ENCODE data around the gene LINGO3.

The LINGO3 gene

DNA sequence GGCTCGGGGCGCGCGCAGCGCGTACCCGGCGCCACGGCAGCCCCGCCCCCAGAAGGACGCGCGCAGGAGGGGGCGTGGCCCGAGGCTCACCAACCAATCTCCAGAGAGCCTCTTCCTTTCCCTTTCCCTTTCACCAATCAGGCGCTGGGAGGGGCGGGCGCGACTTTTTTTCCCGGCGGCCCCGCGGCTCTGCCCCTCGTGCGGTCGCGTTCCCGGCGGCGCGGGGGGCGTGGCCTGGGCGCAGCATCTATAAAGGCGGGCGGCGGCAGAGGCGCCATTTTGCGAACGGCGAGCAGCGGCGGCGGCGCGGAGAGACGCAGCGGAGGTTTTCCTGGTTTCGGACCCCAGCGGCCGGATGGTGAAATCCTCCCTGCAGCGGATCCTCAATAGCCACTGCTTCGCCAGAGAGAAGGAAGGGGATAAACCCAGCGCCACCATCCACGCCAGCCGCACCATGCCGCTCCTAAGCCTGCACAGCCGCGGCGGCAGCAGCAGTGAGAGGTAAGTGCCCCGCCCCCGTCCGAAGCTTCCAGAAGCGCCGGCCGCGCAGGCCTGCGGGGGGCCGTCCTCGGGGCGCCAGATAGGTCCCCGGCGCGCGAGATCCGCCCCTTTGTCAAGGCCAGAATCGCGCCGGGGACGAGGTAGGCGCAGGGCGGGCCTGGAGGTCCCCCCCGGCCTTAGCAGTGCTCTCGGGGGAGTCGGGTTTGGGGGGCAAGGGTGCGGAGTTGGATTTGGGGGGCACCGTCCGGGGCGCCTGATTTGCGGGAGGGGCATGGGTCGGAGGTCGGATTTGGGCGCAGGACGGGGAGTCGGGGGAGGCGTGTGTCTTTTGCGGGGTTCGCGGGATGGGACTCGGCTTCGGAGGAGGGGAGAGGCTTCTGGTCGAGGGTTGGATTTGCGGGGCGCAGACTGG is 38.5 kb downstream of the LINGO3 start:
- peak; percentile 99 for DNase-seq (ENCODE audit: low read depth in 1 of 2, low spot score in 1 of 2)

GRCh38 chr19:2268861-2269243 is 39.1 kb downstream of the LINGO3 start:
- no peak for DNase-seq (ENCODE audit: low read depth in 1 of 2, low spot score in 1 of 2)

DNA sequence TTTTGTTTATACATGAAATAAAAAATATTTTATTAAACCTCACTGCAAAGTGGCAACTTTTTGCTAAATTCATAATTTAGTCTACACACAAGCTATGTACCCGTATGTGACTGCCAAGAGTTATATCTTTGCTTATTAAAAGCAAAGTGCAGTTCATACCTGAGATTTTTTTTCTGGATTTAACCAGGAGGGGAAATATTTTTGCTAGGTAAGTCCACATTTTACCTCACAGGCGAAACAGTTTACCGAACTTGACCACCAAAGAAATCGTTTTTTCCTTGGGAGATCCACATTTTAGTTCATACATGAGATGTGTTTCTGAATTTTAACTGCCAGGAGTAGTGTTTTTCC is 39.5 kb downstream of the LINGO3 start:
- DNase-seq (ENCODE audit: low read depth in 1 of 2, low spot score in 1 of 2): no peak

- no peak for DNase-seq (ENCODE audit: low read depth in 1 of 2, low spot score in 1 of 2)
These were observed 41.6 kb downstream of the LINGO3 start for GRCh38 chr19:2266183-2266993.

- no peak for DNase-seq (ENCODE audit: low read depth in 1 of 2, low spot score in 1 of 2)
These were observed 46.3 kb downstream of the LINGO3 start for GRCh38 chr19:2261438-2262172.

GRCh38 chr19:2260341-2260805 is 47.6 kb downstream of the LINGO3 start:
- no peak for DNase-seq (ENCODE audit: low read depth in 1 of 2, low spot score in 1 of 2)

DNA sequence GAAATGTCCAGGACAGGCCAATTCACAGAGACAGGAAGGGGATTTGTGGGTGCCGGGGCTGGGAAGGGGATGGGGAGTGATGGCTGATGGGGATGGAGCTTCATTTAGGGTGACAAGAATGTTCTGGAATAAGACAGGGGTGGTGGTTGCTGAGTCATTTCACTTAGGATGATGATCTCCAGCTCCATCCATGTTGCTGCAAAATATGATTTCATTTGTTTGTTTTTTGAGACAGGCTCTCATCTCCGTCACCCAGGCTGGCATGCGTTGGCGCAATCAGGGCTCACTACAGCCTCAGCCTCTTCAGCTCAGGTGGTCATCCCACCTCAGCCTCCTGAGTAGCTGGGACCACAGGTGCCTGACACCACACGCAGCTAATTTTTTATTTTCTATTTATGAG is 48.6 kb downstream of the LINGO3 start:
- DNase-seq (ENCODE audit: low read depth in 1 of 2, low spot score in 1 of 2): no peak
